SK-N-MC (cell line): ENCODE results near the gene BRWD1.

Experiments
- EZH2 ChIP-seq: fragments of 200-600 bp; sonication (generic); IDR thresholded peaks from one replicate; pipeline ENCODE4 v1.6.1; 2017; ENCODE audit warnings: antibody characterized with exemption
- FOXP2 ChIP-seq: optimal IDR thresholded peaks from 2 replicates; pipeline ENCODE3; 2011; ENCODE audit warnings: mild to moderate bottlenecking, moderate library complexity; ENCODE audit not compliant: insufficient read depth; ENCODE audit errors: extremely low read length, control extremely low read depth
- POLR2AphosphoS5 ChIP-seq: IDR thresholded peaks from 2 replicates; pipeline ENCODE4 v1.6.1; 2012; ENCODE audit warnings: mild to moderate bottlenecking, low read depth, low read length, borderline replicate concordance

DNA sequence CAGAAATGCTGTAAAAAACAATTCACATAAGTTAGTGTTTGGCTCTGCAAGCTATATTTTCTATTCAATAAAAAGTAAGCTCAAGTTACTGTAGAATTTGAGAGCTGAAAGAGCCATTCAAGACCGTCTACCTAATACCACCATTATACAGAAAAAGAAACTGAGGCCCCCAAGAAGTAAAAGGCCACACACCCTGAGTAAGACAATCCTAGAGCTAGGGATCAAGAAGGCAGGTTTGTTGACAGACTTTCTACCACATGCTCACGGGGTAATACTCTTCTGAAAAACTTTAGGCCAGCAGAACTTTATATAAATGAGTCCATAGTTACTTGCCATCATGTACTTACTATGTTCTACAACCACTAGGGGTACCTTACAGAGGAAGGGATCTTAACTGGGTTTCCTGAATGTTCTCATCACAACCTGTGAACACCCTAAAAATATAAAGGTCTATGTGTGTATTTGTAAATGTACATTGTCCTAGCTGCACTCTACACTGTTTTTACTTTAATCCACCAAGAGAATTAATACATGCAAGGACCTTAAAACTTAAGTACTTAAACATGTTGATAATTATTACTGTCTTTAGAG, 132.9 kb downstream of the BRWD1 start:
- TF ChIP-seq POLR2AphosphoS5, result no peak
- no peak for TF ChIP-seq EZH2
- no peak for TF ChIP-seq FOXP2
